ENCODE data around the gene SACM1L. TPM values are rescaled to one million over a fixed set of nuclear protein-coding genes. Genes with fewer than 3 reads are reported as not detected.
A peak's percentile ranks its signal among the peaks of the same experiment; 100 is the strongest.

The SACM1L gene
- total and polyA plus RNA-seq, 2 of the 13 experiments (the other 11 are each of a cell fraction or from before 2014, with no cell fraction given): 15.1 to 27.8 TPM

DNA sequence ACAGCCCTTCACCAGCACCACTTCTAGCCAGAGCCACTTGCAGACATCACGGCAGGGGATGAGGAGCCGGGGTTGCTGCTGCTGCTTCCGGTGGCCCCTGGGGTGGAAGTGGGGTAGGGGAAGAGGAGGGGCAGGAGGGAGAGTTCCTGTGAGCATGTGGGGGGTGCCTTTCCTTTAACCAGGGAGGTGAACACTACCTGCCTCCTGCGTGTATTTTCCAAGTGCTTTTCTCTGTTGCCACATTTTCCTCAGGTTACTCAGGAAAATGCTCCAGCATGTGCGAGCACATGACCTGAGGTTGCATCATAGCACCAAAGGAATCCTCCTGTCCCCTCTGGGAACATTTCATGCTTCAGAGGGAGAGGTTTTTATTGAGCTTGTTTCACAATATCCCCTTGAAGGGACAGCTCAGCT, 12.2 kb upstream of the SACM1L start (continued):
- TF ChIP-seq, protein P1, sequence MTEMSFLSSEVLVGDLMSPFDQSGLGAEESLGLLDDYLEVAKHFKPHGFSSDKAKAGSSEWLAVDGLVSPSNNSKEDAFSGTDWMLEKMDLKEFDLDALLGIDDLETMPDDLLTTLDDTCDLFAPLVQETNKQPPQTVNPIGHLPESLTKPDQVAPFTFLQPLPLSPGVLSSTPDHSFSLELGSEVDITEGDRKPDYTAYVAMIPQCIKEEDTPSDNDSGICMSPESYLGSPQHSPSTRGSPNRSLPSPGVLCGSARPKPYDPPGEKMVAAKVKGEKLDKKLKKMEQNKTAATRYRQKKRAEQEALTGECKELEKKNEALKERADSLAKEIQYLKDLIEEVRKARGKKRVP (CRISPR knock-in tag; IDR thresholded peaks at IDR 0.05): peak in 1 of 2 experiments; percentile 67; a peak in 1 of 4 replicates

DNA sequence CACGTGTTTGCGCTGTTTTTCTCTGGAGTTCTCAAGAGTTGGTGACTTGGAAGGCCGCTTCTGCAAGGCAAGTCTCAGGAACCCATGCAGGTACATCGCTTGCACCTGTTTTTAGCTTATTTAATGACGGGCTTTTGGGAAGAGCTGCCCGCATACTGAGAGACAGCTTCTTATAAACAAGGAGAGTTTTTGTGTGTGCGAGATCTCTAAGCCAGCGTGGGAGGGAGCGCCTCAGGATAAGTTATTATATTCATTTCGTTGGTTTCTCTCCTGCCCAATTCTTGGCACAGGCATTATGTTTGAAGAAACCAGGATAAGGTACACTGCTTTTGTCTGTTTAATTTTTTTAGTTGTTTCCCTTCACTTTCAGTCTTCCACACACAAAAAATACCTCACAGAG, 11.4 kb upstream of the SACM1L start:
- ATAC-seq (no peak), DNase-seq (ENCODE audit: low spot score) (no peak), FAIRE-seq (no peak)
- TF ChIP-seq RFX3 (CRISPR knock-in tag; IDR thresholded peaks at IDR 0.05): no peak
- no peak for TF ChIP-seq CBX5 (CRISPR knock-in tag; IDR thresholded peaks at IDR 0.05; ENCODE audit: borderline replicate concordance)
- no peak for TF ChIP-seq RBAK (CRISPR knock-in tag; IDR thresholded peaks at IDR 0.05)
- no peak for TF ChIP-seq RBM39 (IDR thresholded peaks at IDR 0.05; ENCODE audit: low read depth, low read length, poor library complexity, severe bottlenecking)
- TF ChIP-seq KAT8 (CRISPR knock-in tag; IDR thresholded peaks at IDR 0.05): no peak
- TF ChIP-seq KDM3A (CRISPR knock-in tag; IDR thresholded peaks at IDR 0.05; ENCODE audit: low read depth): no peak
- no peak for TF ChIP-seq NBN (conservative IDR thresholded peaks at IDR 0.05)
- TF ChIP-seq MIXL1 (CRISPR knock-in tag; IDR thresholded peaks at IDR 0.05): no peak
- no peak for TF ChIP-seq IKZF4 (CRISPR knock-in tag; IDR thresholded peaks at IDR 0.05; ENCODE audit: borderline replicate concordance, low read depth, not compliant biosample characterization)
- TF ChIP-seq, protein P2, sequence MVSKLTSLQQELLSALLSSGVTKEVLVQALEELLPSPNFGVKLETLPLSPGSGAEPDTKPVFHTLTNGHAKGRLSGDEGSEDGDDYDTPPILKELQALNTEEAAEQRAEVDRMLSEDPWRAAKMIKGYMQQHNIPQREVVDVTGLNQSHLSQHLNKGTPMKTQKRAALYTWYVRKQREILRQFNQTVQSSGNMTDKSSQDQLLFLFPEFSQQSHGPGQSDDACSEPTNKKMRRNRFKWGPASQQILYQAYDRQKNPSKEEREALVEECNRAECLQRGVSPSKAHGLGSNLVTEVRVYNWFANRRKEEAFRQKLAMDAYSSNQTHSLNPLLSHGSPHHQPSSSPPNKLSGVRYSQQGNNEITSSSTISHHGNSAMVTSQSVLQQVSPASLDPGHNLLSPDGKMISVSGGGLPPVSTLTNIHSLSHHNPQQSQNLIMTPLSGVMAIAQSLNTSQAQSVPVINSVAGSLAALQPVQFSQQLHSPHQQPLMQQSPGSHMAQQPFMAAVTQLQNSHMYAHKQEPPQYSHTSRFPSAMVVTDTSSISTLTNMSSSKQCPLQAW (CRISPR knock-in tag; IDR thresholded peaks at IDR 0.05): no peak
- no peak for TF ChIP-seq HOXA3 (CRISPR knock-in tag; IDR thresholded peaks at IDR 0.05)
- TF ChIP-seq PCBP2 (optimal IDR thresholded peaks at IDR 0.05; ENCODE audit: low read depth, low read length, poor library complexity, severe bottlenecking): no peak
- TF ChIP-seq ZNF530 (CRISPR knock-in tag; IDR thresholded peaks at IDR 0.05; ENCODE audit: low read depth): no peak
- Histone ChIP-seq H4K20me1 (ENCODE audit: insufficient read depth, low read length) (no peaks in the 10 kb centered on the region), H3K4me2 (ENCODE audit: low read depth, low read length) (no peak overlapping the region), H2AFZ (ENCODE audit: low read length) (no peak overlapping the region), H3K36me3 (replicated peaks in 1 of 2; ENCODE audit: control insufficient read depth in 1 of 2, insufficient read depth in 2 of 2, low read length in 2 of 2) (peaks cover 14 to 27% of the 10 kb centered on the region in 2 experiments), H3K9me3 (ENCODE audit: low read length) (no peaks in the 10 kb centered on the region; the same call in 1 of the 2 replicates), H3K27ac (ENCODE audit: extremely low read length, insufficient read depth, low read length) (no peak overlapping the region), H3K4me1 (ENCODE audit: insufficient read depth, low read length) (peaks cover 9% of the 10 kb centered on the region; the same call in 1 of the 2 replicates), H3K79me2 (ENCODE audit: insufficient read depth, low read length) (no peaks in the 10 kb centered on the region), H3K4me3 (replicated peaks in 1 of 3; ENCODE audit: insufficient read depth in 1 of 3, low read depth in 2 of 3, low read length in 3 of 3) (no peak overlapping the region), H3K27me3 (ENCODE audit: control insufficient read depth in 1 of 2, insufficient read depth in 2 of 2, low read length in 2 of 2) (no peaks in the 10 kb centered on the region), H3K9ac (ENCODE audit: insufficient read depth, low read depth, low read length) (no peak overlapping the region)
- intact Hi-C loops (cut with micrococcal nuclease; ENCODE audit: unreplicated experiment): no loop called here
- in situ Hi-C loops (cut with HindIII; ENCODE audit: extremely low pct_ligation_motif_present, low pct_unique_long_range_greater_than_20kb): no loop called here
- 98% methylated on average over 10 of the region's 10 CpGs for WGBS (ENCODE audit: low lambda C conversion rate)
- POLR2A ChIA-PET: interaction anchor here (0.6 to 1.6 kb wide), 2 partner anchors 11 to 18 kb away, joined by 3 to 5 read pairs; partner anchors contain the start of gene SACM1L
- CTCF ChIA-PET (ENCODE audit: low intra/inter-chr PET ratio, low total read pairs): no interaction called here
- no TSS peak for BruUV-seq (replicated peaks)
